GM19240 (cell line): ENCODE measurements around the gene MYO1G.
"Not testable (repeated sequence)": the region's sequence is repeated elsewhere in the genome, so short reads cannot be mapped to it uniquely, and the experiment has no call there.

Experiments
- DNase-seq: peaks from one replicate; pipeline ENCODE4 v3.0.0; 2011; ENCODE audit warnings: low spot score; ENCODE audit not compliant: insufficient read length

The MYO1G gene

DNA sequence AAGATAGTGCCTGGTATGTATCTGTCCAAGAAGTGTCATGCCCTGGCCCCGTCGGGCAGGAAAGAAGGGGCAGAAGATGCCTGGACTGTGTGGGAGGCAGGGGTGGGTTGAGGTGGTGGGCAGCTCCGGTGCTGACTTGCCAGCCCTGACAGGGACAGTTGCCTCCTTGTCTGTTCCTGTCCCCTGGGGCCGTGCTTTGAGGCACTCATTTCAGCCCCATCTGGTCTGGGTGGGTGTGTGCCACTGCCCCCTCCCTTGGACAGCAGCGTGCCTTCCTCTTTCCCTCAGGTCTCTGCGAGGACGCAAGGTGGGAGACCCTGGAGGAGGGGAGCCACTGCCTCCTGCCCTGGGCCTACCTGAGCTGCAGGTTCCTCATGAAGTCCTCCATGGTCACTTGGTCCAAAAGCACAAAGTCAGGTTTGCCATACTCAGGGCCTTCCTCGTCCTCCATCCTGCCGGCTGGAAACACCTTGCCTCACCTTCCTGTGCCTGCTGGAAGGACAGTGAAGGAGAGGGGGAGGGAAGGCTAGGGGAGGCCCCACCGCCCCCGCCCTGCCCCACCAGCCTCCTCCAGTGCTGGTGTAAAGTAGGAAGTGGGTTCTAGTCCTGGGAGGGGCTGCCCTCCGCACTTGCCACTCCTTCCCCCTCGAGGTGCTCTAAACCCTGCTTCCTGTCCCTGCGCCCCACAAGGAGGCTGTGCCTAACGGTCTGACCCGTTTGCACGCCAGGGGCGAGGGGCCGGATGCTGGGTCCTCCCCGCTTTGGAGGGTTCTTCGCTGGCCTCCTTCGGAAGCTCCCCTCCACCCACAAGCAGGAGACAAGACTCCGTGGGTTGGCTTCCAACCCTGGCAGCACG is at the start of gene MYO1G:
TSS of gene MYO1G (minus strand) at position 505 of the 856 bp plus-strand sequence. CDS start at position 451, 54 bp downstream.
- no peak for DNase-seq

DNA sequence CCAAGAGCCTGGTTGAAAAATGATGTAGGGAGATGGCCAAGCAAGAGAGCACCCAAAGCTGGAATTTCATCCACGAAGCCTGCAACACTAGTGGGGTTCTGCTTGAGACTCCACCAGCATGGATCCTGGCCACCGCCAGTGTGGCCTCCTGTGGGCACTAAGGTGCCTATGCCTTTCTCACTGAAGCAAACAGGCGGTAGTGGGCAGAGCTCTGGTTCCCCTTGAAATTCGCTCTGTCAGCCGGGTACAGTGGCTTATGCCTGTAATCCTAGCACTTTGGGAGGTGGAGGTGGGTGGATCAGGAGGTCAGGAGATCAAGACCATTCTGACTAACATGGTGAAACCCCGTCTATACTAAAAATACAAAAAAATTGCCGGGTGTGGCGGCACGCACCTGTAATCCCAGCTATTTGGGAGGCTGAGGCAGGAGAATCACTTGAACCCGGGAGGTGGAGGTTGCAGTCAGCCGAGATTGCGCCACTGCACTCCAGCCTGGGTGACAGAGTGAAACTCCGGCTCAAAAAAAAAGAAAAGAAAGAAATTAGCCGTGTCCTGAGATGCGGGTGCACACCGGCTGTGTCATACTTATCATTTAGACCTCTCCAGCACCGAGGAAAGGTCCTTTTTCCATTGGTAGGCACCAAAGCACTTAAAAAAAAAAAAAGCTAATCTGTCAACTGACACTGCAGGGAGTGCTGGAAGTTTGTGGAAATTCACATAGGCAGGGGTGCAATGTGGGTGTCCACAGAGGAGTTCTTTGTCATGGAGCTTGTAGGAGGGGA is 49.5 kb upstream of the MYO1G start:
- DNase-seq = no peak

DNA sequence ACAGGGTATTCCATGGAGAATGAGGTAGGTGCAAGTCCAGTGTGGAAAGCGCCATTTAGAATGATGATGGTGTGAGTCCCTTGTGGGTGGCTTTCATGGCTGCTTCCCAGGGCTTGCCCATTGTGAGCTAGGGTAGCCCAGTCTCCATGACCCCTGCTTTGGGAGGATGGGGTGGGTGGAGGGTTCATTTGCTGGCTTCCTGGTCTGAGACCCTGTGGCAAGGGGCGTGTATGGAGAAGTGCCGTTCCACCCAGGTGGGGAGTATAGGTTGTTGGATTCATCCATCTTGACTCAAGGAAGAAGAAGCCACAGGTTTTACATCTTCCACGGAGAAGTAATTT is 48.9 kb upstream of the MYO1G start:
- DNase-seq = no peak

DNA sequence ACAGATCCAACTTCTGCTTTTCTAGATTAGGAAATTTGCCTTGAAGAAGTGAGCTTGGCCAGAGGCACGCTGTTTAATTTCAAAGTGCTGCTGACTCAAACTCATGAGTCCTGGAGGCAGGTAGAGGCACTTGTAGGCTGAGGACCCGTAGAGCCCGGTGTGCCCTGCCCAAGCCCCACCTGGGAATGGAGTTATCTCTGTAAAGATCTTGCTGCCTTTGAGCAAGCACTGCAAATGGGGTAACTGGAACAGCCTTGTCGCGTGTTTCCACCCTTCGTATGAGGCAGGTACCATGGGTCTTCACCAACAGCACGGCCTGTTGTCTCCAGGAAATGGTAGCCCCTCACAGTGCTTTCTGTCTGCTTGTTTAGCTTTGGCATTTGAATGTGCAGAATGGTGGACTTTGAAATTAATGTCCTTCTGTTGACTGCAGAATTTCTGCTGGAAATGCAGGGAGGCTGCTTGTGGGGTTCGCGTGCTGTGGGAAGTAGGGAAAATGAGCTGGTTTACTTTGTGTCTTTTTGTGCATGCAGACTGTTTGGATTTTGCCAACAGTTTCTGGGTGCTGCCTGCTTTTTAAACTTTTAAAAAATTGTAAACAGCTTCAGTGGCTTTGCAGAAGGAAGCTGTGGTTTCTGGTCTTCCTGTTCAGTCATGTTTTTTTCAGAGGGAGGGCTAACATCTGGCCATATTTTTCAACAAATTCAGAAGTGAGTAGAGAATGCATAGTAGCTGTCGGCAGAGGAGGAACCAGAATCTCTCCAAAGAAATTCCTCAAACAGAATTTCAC is 48.4 kb upstream of the MYO1G start:
- no peak for DNase-seq

DNA sequence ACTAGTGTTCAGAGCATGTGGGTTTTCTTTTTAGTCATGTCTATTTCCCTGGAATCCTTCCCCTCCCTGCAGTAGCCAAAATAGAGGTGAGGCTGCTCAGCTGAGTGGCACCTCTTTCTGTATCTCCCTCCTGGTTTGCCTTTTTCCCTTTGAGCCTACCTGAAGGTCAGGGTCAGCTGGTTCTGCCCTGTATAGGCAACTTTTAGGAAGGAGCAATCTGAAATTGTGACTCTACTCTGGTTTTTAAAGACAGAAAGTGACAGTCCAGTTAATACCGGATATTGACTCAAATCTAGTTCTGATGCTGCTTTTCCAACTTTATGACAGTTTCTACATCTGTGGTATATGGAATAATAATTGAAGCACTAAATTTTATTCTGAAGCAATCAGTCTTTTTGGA is 47.2 kb upstream of the MYO1G start:
- no peak for DNase-seq

DNA sequence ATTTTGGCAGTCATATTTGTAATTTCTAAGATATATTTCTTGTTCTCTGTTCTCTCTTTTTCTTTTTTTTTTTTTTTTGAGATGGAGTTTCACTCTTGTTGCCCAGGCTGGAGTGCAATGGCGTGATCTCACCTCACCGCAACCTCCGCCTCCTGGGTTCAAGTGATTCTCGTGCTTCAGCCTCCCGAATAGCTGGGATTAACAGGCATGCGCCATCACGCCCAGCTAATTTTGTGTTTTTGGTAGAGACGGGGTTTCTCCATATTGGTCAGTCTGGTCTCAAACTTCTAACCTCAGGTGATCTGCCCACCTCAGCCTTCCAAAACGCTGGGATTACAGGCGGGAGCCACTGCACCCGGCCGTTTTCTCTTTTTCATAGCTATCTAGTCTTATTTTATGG is 46.7 kb upstream of the MYO1G start:
- not testable (repeated sequence) for DNase-seq

DNA sequence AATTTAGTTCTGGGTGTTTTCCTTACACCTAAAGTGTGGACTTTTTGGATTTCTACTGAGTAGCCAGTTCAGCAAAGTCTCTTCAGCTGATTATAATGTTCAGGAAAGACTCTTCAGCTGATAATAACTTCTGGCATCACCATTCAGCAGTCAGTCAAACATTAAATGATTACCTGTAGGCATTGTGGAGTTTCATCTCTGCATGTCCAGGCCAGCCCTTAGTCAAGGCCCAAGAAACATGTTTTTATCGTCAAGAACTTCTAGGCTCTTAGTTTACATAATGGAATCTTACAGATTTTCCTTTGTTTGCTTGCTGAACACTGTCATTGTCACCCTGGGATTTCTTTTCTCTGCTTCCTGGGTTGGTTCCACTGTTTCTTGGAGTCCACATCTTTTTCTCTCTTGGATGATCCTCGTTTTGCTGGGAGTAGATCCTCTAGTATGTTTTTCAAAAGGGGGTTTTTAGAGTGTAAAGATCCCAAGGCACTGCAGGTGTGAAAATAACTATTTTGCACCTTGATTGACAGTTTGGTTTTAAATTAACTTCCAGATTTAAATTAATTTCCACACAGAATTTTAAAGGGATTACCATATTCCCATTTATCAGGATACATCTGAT is 45.4 kb upstream of the MYO1G start:
- DNase-seq = no peak

DNA sequence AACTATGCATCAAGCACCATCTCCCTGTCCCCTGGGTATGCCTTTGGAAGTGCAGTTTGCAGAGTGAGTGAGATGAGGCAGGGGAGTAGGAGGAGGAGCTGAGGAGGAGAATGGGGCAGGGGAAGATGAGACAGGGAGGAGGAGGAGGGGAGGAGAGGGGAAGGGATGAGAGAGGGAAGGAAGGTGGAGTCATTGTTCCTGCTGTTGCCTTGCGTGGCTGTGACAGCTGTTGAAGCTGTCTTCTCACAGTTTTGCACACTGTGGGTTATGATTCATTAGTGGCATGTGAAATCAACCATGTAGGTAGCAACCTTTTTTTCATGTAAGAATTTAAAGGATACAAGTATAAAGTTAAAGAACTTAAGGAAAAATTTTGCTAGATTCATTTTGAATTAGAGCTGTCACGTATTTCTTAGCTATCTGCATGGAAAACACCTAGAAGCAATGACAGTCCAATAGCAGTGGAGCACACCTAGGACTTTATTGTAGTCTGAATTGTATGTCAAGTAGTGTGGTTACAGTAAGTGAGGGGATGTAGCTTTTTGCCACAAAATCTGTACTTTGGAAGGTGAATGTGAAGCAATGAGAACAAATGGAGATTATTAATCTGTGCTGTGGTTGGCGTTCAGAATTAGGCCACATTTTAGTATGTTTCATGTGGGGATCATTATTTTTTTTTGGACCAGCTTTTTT is 42.9 kb upstream of the MYO1G start:
- DNase-seq = no peak

DNA sequence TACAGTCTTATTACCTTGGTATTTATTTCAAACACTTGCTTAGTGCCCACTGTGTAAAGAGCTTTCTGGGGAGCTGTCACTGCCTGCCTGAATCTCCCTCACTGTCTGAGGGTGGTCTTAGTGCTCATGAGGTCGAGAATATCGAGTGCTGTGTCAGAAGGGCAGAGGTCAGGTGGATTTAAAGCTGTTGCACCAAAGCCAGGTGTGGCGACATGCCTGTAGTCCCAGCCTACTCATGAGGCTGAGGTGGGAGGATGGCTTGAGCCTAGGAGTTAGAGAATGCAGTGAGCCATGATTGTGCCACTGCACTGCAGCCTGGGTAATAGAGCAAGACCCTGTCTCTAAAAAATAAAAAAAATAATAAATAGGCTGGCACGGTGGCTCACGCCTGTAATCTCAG is 42.1 kb upstream of the MYO1G start:
- DNase-seq = no peak

DNA sequence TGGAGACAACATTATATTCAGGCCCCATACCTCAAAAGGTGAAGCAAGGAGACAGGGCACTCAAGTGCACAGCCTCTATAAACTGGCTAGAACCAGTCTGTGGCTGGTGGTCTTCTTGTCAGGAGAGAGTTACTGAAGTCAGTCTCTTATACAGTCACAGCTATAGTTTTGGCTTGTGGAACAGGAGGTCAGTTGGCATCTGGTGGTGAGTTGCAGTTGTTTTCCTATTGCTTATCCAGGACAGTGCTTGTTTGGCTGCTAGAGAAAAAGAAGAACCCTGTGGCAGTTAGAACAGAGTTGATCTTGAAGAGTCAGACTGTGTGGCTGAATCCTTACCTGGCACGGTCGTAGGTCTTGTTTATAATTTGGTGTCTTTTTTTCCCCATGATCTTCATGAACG is 38.4 kb upstream of the MYO1G start:
- DNase-seq = no peak

DNA sequence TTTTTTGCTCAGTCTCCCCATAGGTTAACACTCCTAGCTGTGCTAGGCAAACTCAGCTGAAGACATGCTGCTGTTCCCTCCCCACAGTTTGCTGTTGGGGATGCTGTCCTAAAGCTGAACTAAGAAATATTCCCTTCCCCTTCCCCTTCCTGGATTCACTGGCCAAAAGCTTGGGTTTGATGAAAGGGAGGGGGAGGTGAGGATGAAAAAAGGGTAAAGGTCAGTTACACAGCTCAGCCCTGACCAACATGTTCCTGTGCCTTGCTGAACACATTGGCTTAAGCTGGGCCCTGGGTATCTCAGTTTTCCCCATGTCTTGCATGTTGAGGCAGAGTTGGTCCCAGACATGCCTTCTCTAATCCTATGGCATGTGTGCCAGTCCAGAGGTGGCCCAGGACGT is 36.5 kb upstream of the MYO1G start:
- DNase-seq = no peak

DNA sequence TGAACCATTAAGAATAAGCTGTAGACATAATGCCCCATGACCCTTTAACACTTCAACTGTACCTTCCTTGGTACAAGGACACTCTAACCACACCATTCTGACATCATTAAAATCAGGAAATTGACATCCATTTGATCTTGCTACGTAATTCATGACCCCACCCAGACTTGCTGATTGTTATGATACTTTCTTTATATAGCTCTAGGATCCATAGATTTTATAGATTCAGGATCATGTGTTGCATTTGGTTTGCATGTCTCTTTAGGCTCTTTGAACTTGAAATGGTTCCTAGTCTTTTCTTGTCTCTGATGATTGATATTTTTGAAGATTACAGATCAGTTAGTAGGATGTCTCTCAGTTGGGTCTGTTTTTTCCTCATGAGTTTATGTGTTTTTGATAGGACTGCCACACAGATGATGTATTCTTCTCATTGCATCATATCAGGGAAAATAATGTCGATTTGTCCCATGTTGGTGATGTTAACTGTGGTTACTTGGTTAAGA is 34.7 kb upstream of the MYO1G start:
- DNase-seq = no peak

DNA sequence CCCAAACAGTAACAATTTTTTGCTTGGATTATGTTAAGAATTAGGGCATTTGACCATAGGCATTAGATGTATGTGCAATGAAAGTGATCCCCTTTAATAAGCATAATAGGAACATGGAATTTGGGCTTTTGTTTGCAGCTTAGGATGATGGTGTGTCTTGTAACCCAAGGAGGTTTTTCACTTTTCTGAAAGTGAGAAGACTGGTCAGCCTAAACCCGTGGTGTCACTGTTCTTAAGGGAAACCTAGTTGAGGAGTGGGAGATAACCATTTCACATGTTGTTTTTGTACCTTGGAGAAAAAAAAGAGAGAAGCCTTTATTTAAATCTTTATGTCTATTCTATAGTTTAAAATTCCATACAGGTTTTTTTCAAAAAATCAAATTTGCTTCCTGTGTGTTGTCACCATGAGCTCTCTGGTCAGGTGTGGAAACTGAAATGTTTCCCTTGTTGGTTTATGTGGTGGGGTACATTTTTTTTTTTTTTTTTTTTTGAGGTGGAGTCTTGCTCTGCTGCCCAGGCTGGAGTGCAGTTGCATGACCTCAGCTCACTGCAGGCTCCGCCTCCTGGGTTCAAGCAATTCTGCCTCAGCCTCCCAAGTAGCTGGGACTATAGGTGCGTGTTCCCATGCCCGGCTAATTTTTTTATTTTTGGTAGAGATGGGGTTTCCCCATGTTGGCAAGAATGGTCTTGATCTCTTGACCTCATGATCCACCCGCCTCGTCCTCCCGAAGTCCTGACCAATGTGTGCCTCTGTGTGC is 28.9 kb upstream of the MYO1G start:
- DNase-seq = no peak

DNA sequence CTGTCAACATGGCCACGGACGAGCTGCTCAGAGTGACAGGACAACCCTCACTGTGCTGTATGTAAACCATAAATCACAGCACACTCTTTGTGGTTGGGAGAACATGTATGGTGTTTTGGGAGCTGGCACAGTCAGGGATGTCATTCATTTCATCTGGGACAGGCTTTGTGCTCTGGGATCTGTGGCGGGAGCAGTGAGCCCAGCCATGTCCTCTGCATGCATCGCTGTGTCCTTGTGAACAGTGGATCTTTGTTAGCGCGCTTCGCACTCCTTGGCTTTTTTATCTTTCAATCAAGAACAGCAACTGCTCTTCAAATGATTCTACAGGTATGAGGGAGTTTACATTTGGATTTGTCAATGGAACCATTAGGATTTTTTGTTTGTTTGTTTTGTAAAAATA is 28.3 kb upstream of the MYO1G start:
- DNase-seq = no peak

DNA sequence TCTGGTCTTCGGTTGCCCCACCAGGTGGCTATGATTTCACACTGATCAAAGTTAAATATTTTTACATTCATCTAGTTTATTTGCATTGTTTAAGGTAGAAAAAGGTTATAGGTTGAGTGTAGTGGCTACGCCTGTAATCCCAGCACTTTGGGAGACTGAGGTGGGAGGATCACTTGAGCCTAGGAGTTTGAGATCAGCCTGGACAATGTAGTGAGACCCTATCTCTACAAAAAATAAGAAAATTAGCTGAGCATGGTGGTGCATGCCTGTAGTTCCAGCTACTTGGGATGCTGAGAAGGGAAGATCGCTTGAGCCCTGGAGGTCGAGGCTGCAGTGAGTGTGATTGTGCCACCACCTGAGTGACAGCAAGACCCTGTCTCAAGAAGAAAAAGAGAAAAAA is 25.0 kb upstream of the MYO1G start:
- DNase-seq = no peak

DNA sequence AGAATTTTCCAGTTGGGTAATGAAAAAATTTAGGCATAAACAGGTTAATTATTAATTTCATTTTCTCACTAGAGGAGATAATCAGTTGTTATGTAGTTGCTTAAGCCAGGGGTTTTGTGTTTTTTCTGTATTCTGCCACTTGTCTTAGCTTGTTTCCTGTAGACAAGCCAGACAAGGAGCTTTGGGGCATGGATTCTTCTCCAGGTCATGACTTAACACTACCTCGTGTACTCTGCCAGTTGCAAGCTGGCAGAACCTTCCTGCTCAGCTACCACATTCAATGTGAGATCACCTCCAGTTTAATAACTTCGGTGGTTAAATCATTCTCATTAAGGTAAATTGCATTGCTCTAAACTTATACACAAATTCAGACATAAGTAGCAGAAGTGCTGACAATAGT is 23.0 kb upstream of the MYO1G start:
- DNase-seq = no peak

DNA sequence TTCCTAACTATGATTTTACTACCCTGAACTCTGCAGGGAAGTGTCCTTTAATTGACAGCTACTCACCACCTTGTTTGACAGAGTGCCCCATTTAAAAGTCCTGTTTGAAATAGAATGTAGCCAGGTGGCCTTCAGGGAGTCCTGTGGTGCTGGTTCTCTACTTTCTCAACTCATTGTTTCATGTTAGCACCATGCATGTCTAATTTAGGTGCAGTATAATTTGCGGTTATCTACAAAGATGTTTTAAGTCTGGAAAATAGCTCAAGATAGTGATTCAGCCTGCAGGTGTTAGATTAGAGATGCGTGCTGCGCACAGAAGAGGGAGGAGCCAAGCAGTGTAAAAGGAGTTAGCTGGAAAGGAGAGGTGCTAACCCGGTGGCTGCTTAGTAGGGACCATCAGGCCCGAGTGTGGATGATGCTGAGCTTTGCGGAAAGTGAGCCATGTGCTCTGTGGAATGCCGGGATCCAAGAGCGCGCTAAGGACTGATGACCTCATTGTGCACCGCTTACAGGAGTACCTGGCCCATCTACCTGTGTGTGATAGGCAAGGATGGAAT is 22.4 kb upstream of the MYO1G start:
- no peak for DNase-seq

DNA sequence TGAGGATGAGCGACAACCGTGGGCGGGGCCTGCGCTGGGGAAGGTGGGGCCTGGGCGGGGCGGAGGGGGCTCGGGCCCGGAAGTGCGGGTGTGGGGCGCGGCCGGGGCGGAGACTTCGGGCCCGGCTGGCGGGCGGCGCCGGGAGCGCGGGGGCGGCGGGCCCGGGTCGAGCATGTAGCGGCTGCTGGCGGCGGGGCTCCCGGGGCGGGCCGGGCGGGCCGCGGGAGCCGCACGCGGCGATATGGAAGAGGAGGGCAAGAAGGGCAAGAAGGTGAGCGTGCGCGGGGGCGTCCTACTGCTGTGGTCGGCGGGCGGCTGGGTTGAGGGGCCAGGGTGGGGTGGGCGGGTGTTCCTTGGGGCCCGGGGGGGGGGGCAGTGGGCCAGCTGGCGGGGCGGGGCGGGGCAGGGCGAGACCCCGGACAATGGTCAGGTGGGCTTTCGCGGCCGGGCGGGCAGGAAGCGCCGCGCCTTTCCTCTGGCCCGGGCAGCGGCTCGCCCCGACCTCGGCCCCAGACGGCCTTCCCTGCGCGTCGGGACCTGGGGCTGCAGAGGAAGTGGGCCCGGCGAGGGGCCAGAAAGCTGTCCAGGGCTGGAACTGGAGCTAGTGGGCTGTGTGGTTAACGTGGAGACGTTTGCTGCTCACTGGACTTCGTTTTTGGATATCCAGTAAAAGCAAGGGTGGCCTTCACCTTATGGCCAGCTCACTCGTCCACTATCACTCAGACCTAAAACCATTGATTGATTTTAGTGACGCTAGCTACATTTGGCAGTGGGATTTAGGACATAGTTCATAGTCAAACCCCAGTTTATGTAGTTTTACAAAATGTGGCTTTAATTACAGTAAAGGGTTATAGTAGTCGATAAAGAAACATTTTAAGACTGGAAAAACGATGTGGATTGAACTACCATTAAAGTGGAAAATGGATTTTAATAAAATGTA is 21.5 kb upstream of the MYO1G start, which contains the start of gene CCM2:
TSS of gene CCM2 (plus strand) at position 109 of the 940 bp plus-strand sequence. CDS start at position 242, 133 bp downstream.
- no peak for DNase-seq
